ENCODE data around the gene SMG6.

DNA sequence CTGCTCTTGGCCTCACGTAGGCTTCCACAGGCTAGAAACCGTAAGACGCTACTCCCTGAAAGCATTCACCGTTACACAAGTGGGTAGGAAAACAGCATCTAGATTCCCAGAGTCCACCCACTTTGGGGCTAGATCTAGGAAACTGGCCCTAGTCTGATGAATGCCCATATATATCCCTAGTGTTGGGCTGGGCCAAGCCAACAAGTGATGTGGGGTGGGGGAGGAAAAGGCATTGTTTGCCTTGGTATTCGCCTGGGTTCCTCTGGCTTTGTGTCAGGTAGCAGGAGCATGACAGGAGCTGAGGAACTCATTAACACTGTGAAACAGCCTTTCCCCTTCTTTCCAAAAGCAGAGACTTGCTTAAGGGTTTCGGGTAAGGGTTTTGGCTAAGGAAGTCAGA is 112.4 kb downstream of the SMG6 start:
- TF ChIP-seq, protein P1, sequence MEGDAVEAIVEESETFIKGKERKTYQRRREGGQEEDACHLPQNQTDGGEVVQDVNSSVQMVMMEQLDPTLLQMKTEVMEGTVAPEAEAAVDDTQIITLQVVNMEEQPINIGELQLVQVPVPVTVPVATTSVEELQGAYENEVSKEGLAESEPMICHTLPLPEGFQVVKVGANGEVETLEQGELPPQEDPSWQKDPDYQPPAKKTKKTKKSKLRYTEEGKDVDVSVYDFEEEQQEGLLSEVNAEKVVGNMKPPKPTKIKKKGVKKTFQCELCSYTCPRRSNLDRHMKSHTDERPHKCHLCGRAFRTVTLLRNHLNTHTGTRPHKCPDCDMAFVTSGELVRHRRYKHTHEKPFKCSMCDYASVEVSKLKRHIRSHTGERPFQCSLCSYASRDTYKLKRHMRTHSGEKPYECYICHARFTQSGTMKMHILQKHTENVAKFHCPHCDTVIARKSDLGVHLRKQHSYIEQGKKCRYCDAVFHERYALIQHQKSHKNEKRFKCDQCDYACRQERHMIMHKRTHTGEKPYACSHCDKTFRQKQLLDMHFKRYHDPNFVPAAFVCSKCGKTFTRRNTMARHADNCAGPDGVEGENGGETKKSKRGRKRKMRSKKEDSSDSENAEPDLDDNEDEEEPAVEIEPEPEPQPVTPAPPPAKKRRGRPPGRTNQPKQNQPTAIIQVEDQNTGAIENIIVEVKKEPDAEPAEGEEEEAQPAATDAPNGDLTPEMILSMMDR (IDR thresholded peaks at IDR 0.05; ENCODE audit: low read depth, low read length): no peak
- TF ChIP-seq EZH2phosphoT487 (IDR thresholded peaks at IDR 0.05; ENCODE audit: low read depth): no peak
